Erythroblast (primary cell): ENCODE results near the gene PKMYT1.
"Not testable (repeated sequence)": the region's sequence is repeated elsewhere in the genome, so short reads cannot be mapped to it uniquely, and the experiment has no call there.

Experiments used
- GATA1 ChIP-seq: IDR thresholded peaks from 2 replicates; pipeline ENCODE4 v1.6.1; 2011; ENCODE audit warnings: low read depth, mild to moderate bottlenecking, control low read depth, low read length, moderate library complexity
- POLR2A ChIP-seq: IDR thresholded peaks from 2 replicates; pipeline ENCODE4 v1.6.1; 2011; ENCODE audit warnings: mild to moderate bottlenecking, low read length

DNA sequence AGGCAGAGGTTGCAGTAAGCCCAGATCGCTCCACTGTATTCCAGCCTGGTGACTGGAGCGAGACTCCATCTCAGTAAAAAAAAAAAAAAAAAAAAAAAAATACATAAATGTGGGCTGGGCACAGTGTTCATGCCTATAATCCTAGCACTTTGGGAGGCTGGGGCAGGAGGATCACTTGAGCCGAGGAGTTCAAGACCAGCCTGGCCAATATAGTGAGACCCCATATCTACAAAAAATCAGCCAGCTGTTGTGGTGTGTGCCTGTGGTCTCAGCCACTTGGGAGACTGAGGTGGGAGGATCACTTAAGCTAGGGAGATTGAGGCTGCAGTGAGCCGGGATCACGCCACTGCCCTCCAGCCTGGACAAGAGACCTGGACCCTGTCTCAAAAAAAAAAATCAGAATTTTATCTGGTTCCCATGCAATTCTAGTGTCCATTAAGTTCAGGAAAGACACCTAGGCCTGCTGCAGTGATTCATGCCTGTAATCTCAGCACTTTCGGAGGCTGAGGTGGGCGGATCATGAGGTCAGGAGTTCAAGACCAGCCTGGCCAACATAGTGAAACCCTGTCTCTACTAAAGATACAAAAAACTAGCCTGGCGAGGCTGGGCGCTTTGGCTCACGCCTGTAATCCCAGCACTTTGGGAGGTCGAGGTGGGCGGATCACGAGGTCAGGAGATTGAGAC lies 48.9 kb downstream of the PKMYT1 start:
- TF ChIP-seq POLR2A, GATA1: not testable (repeated sequence)
